ENCODE results near the gene ATG101.

DNA sequence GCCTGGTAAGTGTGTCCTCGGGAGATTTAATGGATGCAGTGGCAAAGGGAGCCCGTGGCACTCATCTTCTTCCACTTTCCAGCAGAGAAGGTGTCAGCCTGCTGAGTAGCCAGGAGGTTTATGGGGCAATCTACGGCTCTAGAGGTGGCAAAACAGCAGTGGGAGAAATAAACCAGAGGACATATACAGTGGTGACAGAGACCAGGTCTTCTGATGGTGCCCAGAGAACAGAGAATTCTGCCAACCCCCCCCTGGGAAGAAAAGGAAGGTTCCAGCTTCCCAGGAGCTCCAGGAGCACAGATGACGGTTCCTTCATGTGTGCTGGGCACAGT, 52.7 kb downstream of the ATG101 start:
- no peak for TF ChIP-seq MAFK (conservative IDR thresholded peaks at IDR 0.05 in 1 of 2, IDR thresholded peaks at IDR 0.05 in 1 of 2; ENCODE audit: low read length in 2 of 2)
- no peak for TF ChIP-seq CEBPB (IDR thresholded peaks at IDR 0.05; ENCODE audit: borderline replicate concordance, low read depth, low read length)
- TF ChIP-seq WIZ (CRISPR knock-in tag; IDR thresholded peaks at IDR 0.05) = no peak
- TF ChIP-seq, protein P1, sequence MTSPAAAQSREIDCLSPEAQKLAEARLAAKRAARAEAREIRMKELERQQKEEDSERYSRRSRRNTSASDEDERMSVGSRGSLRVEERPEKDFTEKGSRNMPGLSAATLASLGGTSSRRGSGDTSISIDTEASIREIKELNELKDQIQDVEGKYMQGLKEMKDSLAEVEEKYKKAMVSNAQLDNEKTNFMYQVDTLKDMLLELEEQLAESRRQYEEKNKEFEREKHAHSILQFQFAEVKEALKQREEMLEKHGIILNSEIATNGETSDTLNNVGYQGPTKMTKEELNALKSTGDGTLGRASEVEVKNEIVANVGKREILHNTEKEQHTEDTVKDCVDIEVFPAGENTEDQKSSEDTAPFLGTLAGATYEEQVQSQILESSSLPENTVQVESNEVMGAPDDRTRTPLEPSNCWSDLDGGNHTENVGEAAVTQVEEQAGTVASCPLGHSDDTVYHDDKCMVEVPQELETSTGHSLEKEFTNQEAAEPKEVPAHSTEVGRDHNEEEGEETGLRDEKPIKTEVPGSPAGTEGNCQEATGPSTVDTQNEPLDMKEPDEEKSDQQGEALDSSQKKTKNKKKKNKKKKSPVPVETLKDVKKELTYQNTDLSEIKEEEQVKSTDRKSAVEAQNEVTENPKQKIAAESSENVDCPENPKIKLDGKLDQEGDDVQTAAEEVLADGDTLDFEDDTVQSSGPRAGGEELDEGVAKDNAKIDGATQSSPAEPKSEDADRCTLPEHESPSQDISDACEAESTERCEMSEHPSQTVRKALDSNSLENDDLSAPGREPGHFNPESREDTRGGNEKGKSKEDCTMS (CRISPR knock-in tag; conservative IDR thresholded peaks at IDR 0.05) = no peak
- TF ChIP-seq ZNF546 (CRISPR knock-in tag; conservative IDR thresholded peaks at IDR 0.05) = no peak
- no peak for TF ChIP-seq DR1 (CRISPR knock-in tag; IDR thresholded peaks at IDR 0.05)
- TF ChIP-seq ZNF572 (CRISPR knock-in tag; IDR thresholded peaks at IDR 0.05) = no peak
- TF ChIP-seq, protein P2, sequence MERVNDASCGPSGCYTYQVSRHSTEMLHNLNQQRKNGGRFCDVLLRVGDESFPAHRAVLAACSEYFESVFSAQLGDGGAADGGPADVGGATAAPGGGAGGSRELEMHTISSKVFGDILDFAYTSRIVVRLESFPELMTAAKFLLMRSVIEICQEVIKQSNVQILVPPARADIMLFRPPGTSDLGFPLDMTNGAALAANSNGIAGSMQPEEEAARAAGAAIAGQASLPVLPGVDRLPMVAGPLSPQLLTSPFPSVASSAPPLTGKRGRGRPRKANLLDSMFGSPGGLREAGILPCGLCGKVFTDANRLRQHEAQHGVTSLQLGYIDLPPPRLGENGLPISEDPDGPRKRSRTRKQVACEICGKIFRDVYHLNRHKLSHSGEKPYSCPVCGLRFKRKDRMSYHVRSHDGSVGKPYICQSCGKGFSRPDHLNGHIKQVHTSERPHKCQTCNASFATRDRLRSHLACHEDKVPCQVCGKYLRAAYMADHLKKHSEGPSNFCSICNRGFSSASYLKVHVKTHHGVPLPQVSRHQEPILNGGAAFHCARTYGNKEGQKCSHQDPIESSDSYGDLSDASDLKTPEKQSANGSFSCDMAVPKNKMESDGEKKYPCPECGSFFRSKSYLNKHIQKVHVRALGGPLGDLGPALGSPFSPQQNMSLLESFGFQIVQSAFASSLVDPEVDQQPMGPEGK (CRISPR knock-in tag; IDR thresholded peaks at IDR 0.05) = no peak
- TF ChIP-seq, protein P3, sequence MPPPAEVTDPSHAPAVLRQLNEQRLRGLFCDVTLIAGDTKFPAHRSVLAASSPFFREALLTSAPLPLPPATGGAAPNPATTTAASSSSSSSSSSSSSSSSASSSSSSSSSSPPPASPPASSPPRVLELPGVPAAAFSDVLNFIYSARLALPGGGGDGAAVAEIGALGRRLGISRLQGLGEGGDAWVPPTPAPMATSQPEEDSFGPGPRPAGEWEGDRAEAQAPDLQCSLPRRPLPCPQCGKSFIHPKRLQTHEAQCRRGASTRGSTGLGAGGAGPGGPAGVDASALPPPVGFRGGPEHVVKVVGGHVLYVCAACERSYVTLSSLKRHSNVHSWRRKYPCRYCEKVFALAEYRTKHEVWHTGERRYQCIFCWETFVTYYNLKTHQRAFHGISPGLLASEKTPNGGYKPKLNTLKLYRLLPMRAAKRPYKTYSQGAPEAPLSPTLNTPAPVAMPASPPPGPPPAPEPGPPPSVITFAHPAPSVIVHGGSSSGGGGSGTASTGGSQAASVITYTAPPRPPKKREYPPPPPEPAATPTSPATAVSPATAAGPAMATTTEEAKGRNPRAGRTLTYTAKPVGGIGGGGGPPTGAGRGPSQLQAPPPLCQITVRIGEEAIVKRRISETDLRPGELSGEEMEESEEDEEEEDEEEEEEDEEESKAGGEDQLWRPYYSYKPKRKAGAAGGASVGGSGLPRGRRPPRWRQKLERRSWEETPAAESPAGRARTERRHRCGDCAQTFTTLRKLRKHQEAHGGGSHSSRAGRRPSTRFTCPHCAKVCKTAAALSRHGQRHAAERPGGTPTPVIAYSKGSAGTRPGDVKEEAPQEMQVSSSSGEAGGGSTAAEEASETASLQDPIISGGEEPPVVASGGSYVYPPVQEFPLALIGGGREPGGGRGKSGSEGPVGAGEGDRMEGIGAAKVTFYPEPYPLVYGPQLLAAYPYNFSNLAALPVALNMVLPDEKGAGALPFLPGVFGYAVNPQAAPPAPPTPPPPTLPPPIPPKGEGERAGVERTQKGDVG (CRISPR knock-in tag; IDR thresholded peaks at IDR 0.05; ENCODE audit: borderline replicate concordance) = no peak
- TF ChIP-seq, protein P4, sequence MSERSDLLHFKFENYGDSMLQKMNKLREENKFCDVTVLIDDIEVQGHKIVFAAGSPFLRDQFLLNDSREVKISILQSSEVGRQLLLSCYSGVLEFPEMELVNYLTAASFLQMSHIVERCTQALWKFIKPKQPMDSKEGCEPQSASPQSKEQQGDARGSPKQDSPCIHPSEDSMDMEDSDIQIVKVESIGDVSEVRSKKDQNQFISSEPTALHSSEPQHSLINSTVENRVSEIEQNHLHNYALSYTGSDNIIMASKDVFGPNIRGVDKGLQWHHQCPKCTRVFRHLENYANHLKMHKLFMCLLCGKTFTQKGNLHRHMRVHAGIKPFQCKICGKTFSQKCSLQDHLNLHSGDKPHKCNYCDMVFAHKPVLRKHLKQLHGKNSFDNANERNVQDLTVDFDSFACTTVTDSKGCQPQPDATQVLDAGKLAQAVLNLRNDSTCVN (CRISPR knock-in tag; IDR thresholded peaks at IDR 0.05; ENCODE audit: borderline replicate concordance) = no peak
- TF ChIP-seq ARHGAP35 (CRISPR knock-in tag; IDR thresholded peaks at IDR 0.05; ENCODE audit: borderline replicate concordance) = no peak
- TF ChIP-seq, protein P5, sequence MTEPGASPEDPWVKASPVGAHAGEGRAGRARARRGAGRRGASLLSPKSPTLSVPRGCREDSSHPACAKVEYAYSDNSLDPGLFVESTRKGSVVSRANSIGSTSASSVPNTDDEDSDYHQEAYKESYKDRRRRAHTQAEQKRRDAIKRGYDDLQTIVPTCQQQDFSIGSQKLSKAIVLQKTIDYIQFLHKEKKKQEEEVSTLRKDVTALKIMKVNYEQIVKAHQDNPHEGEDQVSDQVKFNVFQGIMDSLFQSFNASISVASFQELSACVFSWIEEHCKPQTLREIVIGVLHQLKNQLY (CRISPR knock-in tag; IDR thresholded peaks at IDR 0.05) = no peak

Data from HepG2 (cell line).